ENCODE results near the gene GALNT5. TPM values are rescaled to one million over a fixed set of nuclear protein-coding genes. Genes with fewer than 3 reads are reported as not detected.

Gene GALNT5
- total and polyA plus RNA-seq, 7 donors: under 0.01 to 9.4 (median 2.4) TPM; not detected in 1

- intact Hi-C loops (cut with DNase I): no loop called here
- Histone ChIP-seq H3K4me3 (no peak overlapping the region), H3K27ac (no peak overlapping the region), H3K4me1 (no peaks in the 10 kb centered on the region), H3K9me3 (no peaks in the 10 kb centered on the region), H3K36me3 (no peaks in the 10 kb centered on the region), H3K27me3 (no peaks in the 10 kb centered on the region)
- DNase-seq: no peak
- TF ChIP-seq EP300 (IDR thresholded peaks at IDR 0.05) (no peak), POLR2A (IDR thresholded peaks at IDR 0.05) (no peak), POLR2AphosphoS5 (IDR thresholded peaks at IDR 0.05) (no peak)
- TF ChIP-seq, protein P1, sequence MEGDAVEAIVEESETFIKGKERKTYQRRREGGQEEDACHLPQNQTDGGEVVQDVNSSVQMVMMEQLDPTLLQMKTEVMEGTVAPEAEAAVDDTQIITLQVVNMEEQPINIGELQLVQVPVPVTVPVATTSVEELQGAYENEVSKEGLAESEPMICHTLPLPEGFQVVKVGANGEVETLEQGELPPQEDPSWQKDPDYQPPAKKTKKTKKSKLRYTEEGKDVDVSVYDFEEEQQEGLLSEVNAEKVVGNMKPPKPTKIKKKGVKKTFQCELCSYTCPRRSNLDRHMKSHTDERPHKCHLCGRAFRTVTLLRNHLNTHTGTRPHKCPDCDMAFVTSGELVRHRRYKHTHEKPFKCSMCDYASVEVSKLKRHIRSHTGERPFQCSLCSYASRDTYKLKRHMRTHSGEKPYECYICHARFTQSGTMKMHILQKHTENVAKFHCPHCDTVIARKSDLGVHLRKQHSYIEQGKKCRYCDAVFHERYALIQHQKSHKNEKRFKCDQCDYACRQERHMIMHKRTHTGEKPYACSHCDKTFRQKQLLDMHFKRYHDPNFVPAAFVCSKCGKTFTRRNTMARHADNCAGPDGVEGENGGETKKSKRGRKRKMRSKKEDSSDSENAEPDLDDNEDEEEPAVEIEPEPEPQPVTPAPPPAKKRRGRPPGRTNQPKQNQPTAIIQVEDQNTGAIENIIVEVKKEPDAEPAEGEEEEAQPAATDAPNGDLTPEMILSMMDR (IDR thresholded peaks at IDR 0.05): no peak
These were observed 62.9 kb downstream of the GALNT5 start for GRCh38 chr2:157320409-157320808.

DNA sequence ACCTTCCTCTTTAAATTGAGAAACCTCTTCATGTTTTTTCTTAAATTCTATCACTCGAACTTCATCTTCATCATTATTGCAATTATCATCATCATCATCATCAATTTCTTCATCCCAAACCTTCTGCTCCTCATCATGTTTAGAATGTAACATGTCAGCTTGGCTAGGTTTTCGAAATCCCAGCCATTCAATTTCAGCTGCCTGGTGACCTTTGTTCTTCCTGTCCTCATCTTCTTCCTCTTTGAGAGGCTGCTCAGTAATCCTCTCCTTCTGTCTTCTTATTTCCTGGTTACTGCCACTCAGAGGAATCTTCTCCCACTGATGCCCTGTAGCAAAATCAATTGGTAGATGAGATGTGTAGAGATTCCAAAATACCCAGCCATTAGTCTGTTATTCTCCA lies 64.0 kb downstream of the GALNT5 start:
- intact Hi-C loops (cut with DNase I): no loop called here

GRCh38 chr2:157322432-157322831 lies 64.9 kb downstream of the GALNT5 start:
- no peak overlapping the region for H3K4me3 ChIP-seq
- no peak for DNase-seq
- H3K4me1 ChIP-seq: peaks cover 0 to 2% (median 0%) of the 10 kb centered on the region in 4 donors
- H3K36me3 ChIP-seq: no peaks in the 10 kb centered on the region
- intact Hi-C loops (cut with DNase I): no loop called here
- H3K27me3 ChIP-seq: no peaks in the 10 kb centered on the region
- H3K9me3 ChIP-seq: no peaks in the 10 kb centered on the region
- TF ChIP-seq EP300 (IDR thresholded peaks at IDR 0.05) (no peak), POLR2A (IDR thresholded peaks at IDR 0.05) (no peak), POLR2AphosphoS5 (IDR thresholded peaks at IDR 0.05) (no peak)
- TF ChIP-seq, protein P1 (IDR thresholded peaks at IDR 0.05): no peak
- H3K27ac ChIP-seq: no peak overlapping the region
- WGBS, 2 donors: 85 to 86% methylated on average over 4 of the region's 4 CpGs

More for the DNA sequence above, 64.0 kb downstream of the GALNT5 start:
- no peaks in the 10 kb centered on the region for H3K4me1 ChIP-seq
- H3K36me3 ChIP-seq: no peaks in the 10 kb centered on the region
- TF ChIP-seq POLR2A (IDR thresholded peaks at IDR 0.05): no peak
- TF ChIP-seq EP300 (IDR thresholded peaks at IDR 0.05): no peak
- DNase-seq: no peak
- no peaks in the 10 kb centered on the region for H3K27me3 ChIP-seq
- no peak overlapping the region for H3K27ac ChIP-seq
- no peak overlapping the region for H3K4me3 ChIP-seq
- no peaks in the 10 kb centered on the region for H3K9me3 ChIP-seq
- 37 to 69% methylated on average over 2 of the region's 2 CpGs for WGBS, 2 donors

- Histone ChIP-seq H3K9me3 (no peaks in the 10 kb centered on the region), H3K27ac (no peak overlapping the region), H3K27me3 (no peaks in the 10 kb centered on the region), H3K4me3 (no peak overlapping the region), H3K36me3 (no peaks in the 10 kb centered on the region), H3K4me1 (peaks cover 0 to 12% (median 0%) of the 10 kb centered on the region in 4 donors)
- DNase-seq: no peak
- TF ChIP-seq POLR2AphosphoS5 (IDR thresholded peaks at IDR 0.05): no peak
- no peak for TF ChIP-seq POLR2A (IDR thresholded peaks at IDR 0.05)
- WGBS, 2 donors: 88 to 94% methylated on average over 2 of the region's 2 CpGs
- intact Hi-C loops (cut with DNase I): no loop called here
These were observed 66.9 kb downstream of the GALNT5 start for GRCh38 chr2:157324331-157324843.

DNA sequence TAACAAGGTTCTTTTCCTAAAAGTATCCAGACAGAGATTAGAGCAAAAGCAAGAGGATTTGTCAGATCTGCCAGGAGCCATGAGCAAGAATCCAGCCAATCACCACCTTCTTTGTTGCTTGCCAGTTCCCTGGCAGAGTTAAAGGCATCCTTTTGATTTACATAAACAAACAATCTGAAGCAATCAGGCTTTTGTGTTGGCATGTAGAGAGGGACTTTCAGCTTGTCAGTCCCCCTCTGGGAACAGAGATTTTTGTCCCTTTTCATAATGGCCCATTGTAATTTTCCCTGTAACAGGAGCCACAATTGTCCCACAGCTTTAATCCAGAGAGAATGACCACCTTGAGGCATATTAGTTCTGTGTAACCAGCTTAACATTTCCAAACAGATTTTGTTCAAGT lies 68.3 kb downstream of the GALNT5 start, which contains the start of gene ERMN:
Gene ERMN, minus strand, starts transcription at position 39 of the 400 bp plus-strand sequence. CDS start 182 bp downstream, outside the sequence.
- H3K4me3 ChIP-seq: no peak within 1 kb of the TSS
- H3K36me3 ChIP-seq: no peaks in the 10 kb centered on the region
- H3K4me1 ChIP-seq: peaks cover 0 to 12% (median 0%) of the 10 kb centered on the region in 4 donors
- no peak within 1 kb of the TSS for H3K27ac ChIP-seq
- no peaks in the 10 kb centered on the region for H3K27me3 ChIP-seq
- TF ChIP-seq, protein P1 (IDR thresholded peaks at IDR 0.05): no peak
- no peaks in the 10 kb centered on the region for H3K9me3 ChIP-seq
- DNase-seq: no peak
- intact Hi-C loops (cut with DNase I): no loop called here

DNA sequence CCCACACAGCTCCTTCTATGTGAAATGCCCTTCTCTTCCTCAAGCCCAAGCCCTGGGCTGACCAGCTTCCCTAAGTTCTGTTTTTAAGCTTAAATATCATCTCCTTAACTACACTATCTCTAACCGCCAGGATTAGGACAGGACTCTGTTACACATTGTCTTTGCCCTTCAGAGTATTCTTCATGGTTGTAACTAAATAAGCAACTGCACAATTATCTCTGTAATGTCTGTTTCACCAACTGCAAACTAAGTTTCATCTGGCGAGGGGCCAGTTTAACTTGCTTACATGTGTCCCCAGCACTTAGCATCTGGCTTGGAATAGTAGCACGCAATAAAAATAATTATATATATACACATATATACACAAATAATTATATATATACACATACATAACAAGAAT lies 69.2 kb downstream of the GALNT5 start:
- Histone ChIP-seq H3K27ac (no peak overlapping the region), H3K9me3 (no peaks in the 10 kb centered on the region), H3K36me3 (no peaks in the 10 kb centered on the region), H3K4me1 (peaks cover 0 to 12% (median 0%) of the 10 kb centered on the region in 4 donors), H3K4me3 (no peak overlapping the region), H3K27me3 (no peaks in the 10 kb centered on the region)
- whole genome bisulfite sequencing, 2 donors: 88 to 90% methylated on average over 3 of the region's 3 CpGs
- DNase-seq: no peak
- TF ChIP-seq POLR2AphosphoS5 (IDR thresholded peaks at IDR 0.05): no peak
- TF ChIP-seq, protein P1 (IDR thresholded peaks at IDR 0.05): no peak
- TF ChIP-seq POLR2A (IDR thresholded peaks at IDR 0.05): no peak
- TF ChIP-seq EP300 (IDR thresholded peaks at IDR 0.05): no peak
- intact Hi-C loops (cut with DNase I): no loop called here

Data from sigmoid colon (tissue), 7 donors.